Progenitor cell of endocrine pancreas (in vitro differentiated cells): Measurements from ENCODE around the gene KL. TPM values are rescaled to one million over a fixed set of nuclear protein-coding genes. Genes with fewer than 3 reads are reported as not detected.

Source experiments
- DNase-seq: peaks from one replicate; pipeline ENCODE4 v3.0.0; 2021; ENCODE audit warnings: low spot score; ENCODE audit not compliant: unreplicated experiment
- H3K27ac Mint-ChIP-seq: 2 replicates; pipeline ENCODE4 v1.8.0; 2021; ENCODE audit warnings: mild to moderate bottlenecking, moderate library complexity, mixed read lengths
- H3K27me3 Mint-ChIP-seq: 2 replicates; pipeline ENCODE4 v1.8.0; 2021; ENCODE audit warnings: mixed read lengths
- H3K36me3 Mint-ChIP-seq: 2 replicates; pipeline ENCODE4 v1.8.0; 2022; ENCODE audit warnings: mixed read lengths; ENCODE audit not compliant: insufficient read depth
- H3K4me1 Mint-ChIP-seq: 2 replicates; pipeline ENCODE4 v1.8.0; 2021; ENCODE audit warnings: low read depth, mixed read lengths
- H3K4me3 Mint-ChIP-seq: 2 replicates; pipeline ENCODE4 v1.8.0; 2021; ENCODE audit warnings: low read depth, mild to moderate bottlenecking, moderate library complexity, mixed read lengths
- H3K9me3 Mint-ChIP-seq: 2 replicates; pipeline ENCODE4 v1.8.0; 2021; ENCODE audit warnings: low read depth, mixed read lengths
- CTCF ChIP-seq: fragments of 200-600 bp; sonication (generic); IDR thresholded peaks from one replicate; pipeline ENCODE4 v1.5.0; 2021; ENCODE audit warnings: antibody characterized with exemption, mild to moderate bottlenecking; ENCODE audit not compliant: unreplicated experiment
- total RNA-seq: library from RNA; stranded (reverse); gene quantifications from 2 replicates; pipeline ENCODE4 v1.2.1, GENCODE V29; 2021

The KL gene
- total RNA-seq, 1 donor from 2014 or later = 1.1 TPM

GRCh38 chr13:32989942-32990341, 26.3 kb upstream of the KL start:
- DNase-seq = no peak
- peaks cover 8% of the 10 kb centered on the region for H3K9me3 Mint-ChIP-seq
- H3K4me1 Mint-ChIP-seq = no peaks in the 10 kb centered on the region
- H3K27me3 Mint-ChIP-seq = peaks cover 3% of the 10 kb centered on the region
- H3K36me3 Mint-ChIP-seq = no peaks in the 10 kb centered on the region
- no peak for TF ChIP-seq CTCF
- no peak overlapping the region for H3K27ac Mint-ChIP-seq
- H3K4me3 Mint-ChIP-seq = no peak overlapping the region

- TF ChIP-seq CTCF = no peak
- Mint-ChIP-seq H3K9me3 (no peaks in the 10 kb centered on the region), H3K4me3 (no peak overlapping the region), H3K36me3 (no peaks in the 10 kb centered on the region), H3K4me1 (no peaks in the 10 kb centered on the region), H3K27me3 (peaks cover 3% of the 10 kb centered on the region), H3K27ac (no peak overlapping the region)
- no peak for DNase-seq
Measured at GRCh38 chr13:32993145-32993544, 23.1 kb upstream of the KL start.

GRCh38 chr13:32997399-32997798, 18.8 kb upstream of the KL start:
- Mint-ChIP-seq H3K4me1 (no peaks in the 10 kb centered on the region), H3K4me3 (no peak overlapping the region), H3K9me3 (no peaks in the 10 kb centered on the region), H3K27ac (no peak overlapping the region), H3K27me3 (no peaks in the 10 kb centered on the region), H3K36me3 (no peaks in the 10 kb centered on the region)
- TF ChIP-seq CTCF = no peak
- DNase-seq = no peak

- no peaks in the 10 kb centered on the region for H3K36me3 Mint-ChIP-seq
- no peak for DNase-seq
- no peaks in the 10 kb centered on the region for H3K27me3 Mint-ChIP-seq
- H3K27ac Mint-ChIP-seq = no peak overlapping the region
- TF ChIP-seq CTCF = no peak
- H3K4me1 Mint-ChIP-seq = no peaks in the 10 kb centered on the region
- H3K9me3 Mint-ChIP-seq = peaks cover 4% of the 10 kb centered on the region
- no peak overlapping the region for H3K4me3 Mint-ChIP-seq
Measured at GRCh38 chr13:32998966-32999365, 17.3 kb upstream of the KL start.

GRCh38 chr13:33000365-33000764, 15.9 kb upstream of the KL start:
- peaks cover 4% of the 10 kb centered on the region for H3K9me3 Mint-ChIP-seq
- no peaks in the 10 kb centered on the region for H3K36me3 Mint-ChIP-seq
- H3K27ac Mint-ChIP-seq = no peak overlapping the region
- no peaks in the 10 kb centered on the region for H3K27me3 Mint-ChIP-seq
- DNase-seq = no peak
- H3K4me3 Mint-ChIP-seq = no peak overlapping the region
- no peaks in the 10 kb centered on the region for H3K4me1 Mint-ChIP-seq
- no peak for TF ChIP-seq CTCF
